ELR (cell line): ENCODE measurements around the gene JKAMP.
"Not testable (repeated sequence)": the region's sequence is repeated elsewhere in the genome, so short reads cannot be mapped to it uniquely, and the experiment has no call there.

Experiments
- DNase-seq: peaks from one replicate; pipeline ENCODE4 v3.0.0-alpha.2; 2015; ENCODE audit warnings: low read depth

The JKAMP gene

GRCh38 chr14:59483819-59484638, at the start of gene JKAMP, which contains the start of gene L3HYPDH:
JKAMP (plus strand) TSS chr14:59484517; CDS start chr14:59484590, 73 bp downstream.
L3HYPDH (minus strand) TSS chr14:59484408; CDS start chr14:59484316, 92 bp downstream.
- DNase-seq: peak; percentile 98

- DNase-seq: no peak
Observed at GRCh38 chr14:59435101-59435500, 49.2 kb upstream of the JKAMP start.

GRCh38 chr14:59435987-59436386, 48.3 kb upstream of the JKAMP start:
- DNase-seq: no peak

GRCh38 chr14:59438195-59438647, 46.1 kb upstream of the JKAMP start:
- DNase-seq: peak; percentile 70

GRCh38 chr14:59439256-59439965, 44.9 kb upstream of the JKAMP start:
- no peak for DNase-seq

- DNase-seq: not testable (repeated sequence)
Observed at GRCh38 chr14:59448673-59449072, 35.6 kb upstream of the JKAMP start.

- no peak for DNase-seq
Observed at GRCh38 chr14:59450716-59451115, 33.6 kb upstream of the JKAMP start.

GRCh38 chr14:59451849-59452248, 32.5 kb upstream of the JKAMP start:
- no peak for DNase-seq

- DNase-seq: peak; percentile 91
Observed at GRCh38 chr14:59454139-59454538, 30.2 kb upstream of the JKAMP start.

- DNase-seq: no peak
Observed at GRCh38 chr14:59455411-59455810, 28.9 kb upstream of the JKAMP start.

- DNase-seq: no peak
Observed at GRCh38 chr14:59458486-59458885, 25.8 kb upstream of the JKAMP start.

GRCh38 chr14:59460378-59460777, 23.9 kb upstream of the JKAMP start:
- no peak for DNase-seq

- DNase-seq: no peak
Observed at GRCh38 chr14:59461891-59462290, 22.4 kb upstream of the JKAMP start.

- DNase-seq: no peak
Observed at GRCh38 chr14:59463787-59464485, 20.4 kb upstream of the JKAMP start.

GRCh38 chr14:59464486-59465315, 19.6 kb upstream of the JKAMP start:
- peak; percentile 61 for DNase-seq

GRCh38 chr14:59465316-59466135, 18.8 kb upstream of the JKAMP start, which contains the start of gene GPR135:
GPR135 (minus strand) TSS chr14:59465380; CDS start chr14:59465226, 154 bp downstream.
- DNase-seq: no peak

GRCh38 chr14:59474172-59474571, 10.1 kb upstream of the JKAMP start:
- peak; percentile 8 for DNase-seq

- no peak for DNase-seq
Observed at GRCh38 chr14:59475709-59476108, 8.6 kb upstream of the JKAMP start.

- no peak for DNase-seq
Observed at GRCh38 chr14:59478540-59478939, 5.8 kb upstream of the JKAMP start.

GRCh38 chr14:59480166-59480565, 4.2 kb upstream of the JKAMP start:
- DNase-seq: no peak

GRCh38 chr14:59481407-59481806, 2.9 kb upstream of the JKAMP start:
- DNase-seq: no peak
